Stimulated activated CD4-positive, alpha-beta T cell treated with anti-CD3 and anti-CD28 coated beads, Interleukin-15, amount 100 ng/mL, for 48 hours (primary cell): Measurements from ENCODE around the gene ZDHHC14.
"Not testable (repeated sequence)": the region's sequence is repeated elsewhere in the genome, so short reads cannot be mapped to it uniquely, and the experiment has no call there.

Source experiments
- DNase-seq, 2 donors: peaks; one replicate each; pipeline ENCODE4 v3.0.0-alpha.2; 2020; ENCODE audit warnings: low read depth in 2 of 2

Gene ZDHHC14

DNA sequence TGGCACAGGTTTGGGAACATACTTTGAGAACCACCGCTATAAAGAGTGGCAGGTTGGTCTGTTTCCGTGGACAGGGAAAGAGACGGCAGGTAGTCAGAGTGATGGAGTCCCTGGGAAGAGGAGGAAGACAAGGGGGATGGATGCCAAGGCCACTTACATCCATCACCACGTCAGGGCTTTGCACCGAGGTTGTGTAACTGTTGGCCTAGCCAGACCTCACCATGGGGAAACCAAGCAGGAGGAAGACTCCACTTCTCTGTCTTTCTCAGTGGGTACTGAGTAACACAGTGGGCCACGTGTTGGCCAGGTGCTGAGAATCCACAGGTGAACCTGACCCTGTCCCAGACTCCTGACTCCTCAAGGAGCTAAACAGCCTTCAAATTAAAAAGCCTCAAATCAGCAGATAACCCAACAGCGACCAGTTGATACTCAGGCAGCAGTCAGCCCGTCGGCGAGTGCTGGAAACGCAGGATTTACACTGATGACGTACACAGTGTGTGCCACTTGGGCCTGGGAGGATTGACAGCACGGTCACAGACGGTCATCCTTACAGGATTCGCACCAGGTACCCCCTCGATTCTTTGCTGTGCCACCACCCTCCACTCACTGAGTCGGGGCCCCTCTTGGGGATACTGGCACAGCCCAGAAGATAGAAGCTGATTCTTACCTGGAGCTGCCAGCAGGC is 307.4 kb downstream of the ZDHHC14 start:
- DNase-seq: no peak

DNA sequence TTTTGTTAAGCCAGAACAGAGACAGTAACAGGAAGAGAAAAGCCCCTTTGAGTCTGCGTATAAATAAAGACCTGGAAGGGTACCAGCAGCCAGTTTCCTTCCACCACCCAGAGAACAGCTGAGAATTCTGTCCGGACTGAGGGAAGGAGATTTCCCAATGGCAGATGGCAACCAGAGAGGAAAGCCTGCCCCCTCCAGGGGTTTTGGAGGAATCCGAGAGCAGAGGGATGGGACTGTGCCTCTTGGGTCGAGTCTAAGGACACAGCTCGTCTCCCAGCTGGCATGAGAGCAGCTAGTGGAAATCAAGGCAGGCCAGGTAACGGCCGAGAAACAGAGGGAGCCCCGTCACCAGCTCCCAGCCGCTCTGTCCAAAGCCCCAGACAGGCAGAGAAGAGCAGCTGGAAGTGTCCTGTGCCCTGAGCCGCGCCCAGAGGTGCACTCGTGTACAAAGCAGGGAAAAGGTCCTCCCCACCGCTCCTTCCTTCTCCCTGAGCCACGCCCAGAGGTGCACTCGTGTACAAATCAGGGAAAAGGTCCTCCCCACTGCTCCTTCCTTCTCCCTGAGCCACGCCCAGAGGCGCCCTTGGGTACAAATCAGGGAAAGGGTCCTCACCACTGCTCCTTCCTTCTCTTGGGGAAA is 308.1 kb downstream of the ZDHHC14 start:
- no peak for DNase-seq

DNA sequence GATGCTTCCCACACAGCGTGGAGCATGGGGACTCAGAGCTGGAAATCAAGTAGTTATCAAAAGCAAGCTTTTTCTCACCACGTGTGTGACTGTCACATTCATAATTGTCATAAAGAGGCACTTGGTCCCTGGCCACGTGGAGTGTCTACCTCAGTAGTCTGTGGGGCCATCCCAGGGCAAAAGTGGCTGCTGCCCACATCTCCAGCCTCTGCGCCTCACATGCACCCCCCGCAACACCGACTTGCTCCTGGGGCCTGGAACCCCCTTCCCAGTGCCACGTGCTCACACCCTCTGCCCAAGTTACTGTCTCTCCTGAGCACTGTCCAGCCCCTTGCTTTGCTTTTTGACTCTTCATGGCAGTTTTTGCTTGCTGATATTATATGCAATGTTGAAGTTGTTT is 308.9 kb downstream of the ZDHHC14 start:
- DNase-seq: no peak

GRCh38 chr6:157690441-157691210 is 309.6 kb downstream of the ZDHHC14 start:
- no peak for DNase-seq

DNA sequence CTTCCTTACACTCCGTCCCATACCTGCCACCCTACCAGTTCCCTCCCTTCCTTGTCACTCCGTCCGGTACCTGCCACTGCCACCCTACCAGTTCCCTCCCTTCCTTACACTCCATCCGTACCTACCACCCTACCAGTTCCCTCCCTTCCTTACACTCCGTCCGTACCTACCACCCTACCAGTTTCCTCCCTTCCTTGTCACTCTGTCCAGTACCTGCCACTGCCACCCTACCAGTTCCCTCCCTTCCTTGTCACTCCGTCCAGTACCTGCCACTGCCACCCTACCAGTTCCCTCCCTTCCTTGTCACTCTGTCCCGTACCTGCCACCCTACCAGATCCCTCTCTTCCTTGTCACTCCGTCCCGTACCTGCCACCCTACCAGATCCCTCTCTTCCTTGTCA is 310.6 kb downstream of the ZDHHC14 start:
- DNase-seq: not testable (repeated sequence)

- DNase-seq: no peak
These were observed 312.9 kb downstream of the ZDHHC14 start for GRCh38 chr6:157693867-157694266.

DNA sequence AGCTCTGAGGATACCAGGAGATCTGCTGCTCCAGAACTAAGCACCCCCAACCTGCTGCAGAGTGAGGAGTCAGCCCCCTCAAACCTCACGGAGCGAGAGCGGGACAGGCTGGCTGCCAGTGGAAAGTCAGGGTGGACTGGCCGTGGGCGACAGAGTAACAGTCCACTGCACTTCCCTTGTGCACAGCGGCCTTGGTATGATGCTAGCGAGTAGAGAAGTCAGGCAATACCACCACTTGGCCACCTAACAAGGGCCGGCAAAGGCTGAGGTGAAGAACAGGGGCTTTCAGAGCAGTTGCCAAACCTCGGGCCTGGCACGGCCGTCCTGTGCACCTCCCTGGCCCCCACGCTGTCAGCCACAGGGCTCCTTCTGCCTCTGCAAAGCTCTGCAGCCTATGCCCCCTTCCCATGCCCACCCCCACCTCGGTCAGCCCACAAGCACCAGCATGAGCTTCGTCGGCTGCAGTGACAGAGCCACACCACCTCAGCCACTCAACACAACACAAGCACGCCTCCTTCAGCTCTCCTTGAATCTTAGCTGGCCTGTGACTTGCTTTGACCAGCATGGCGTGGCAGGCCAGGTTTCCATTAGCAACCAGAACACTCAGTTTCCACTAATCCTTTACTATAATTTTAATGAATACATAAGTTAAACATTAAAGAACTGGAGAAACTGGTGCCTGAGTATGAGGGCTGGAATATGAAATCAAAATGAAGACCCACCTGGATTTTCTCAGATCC is 314.5 kb downstream of the ZDHHC14 start:
- DNase-seq: no peak

- DNase-seq: no peak
These were observed 319.0 kb downstream of the ZDHHC14 start for GRCh38 chr6:157699777-157700636.

DNA sequence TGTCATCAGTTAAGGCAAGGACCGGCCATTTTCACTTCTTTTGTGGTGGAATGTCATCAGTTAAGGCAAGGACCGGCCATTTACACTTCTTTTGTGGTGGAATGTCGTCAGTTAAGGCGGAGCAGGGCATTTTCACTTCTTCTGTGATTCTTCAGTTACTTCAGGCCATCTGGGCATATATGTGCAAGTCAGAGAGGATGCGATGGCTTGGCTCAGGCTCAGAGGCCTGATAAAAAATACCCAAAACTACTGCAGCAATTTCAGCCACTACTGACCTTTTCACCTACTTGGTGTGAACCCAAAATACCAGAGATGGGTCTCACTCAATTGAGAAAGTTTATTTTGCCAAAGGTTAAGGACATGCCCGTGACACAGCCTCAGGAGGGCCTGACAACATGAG is 325.4 kb downstream of the ZDHHC14 start:
- not testable (repeated sequence) for DNase-seq

DNA sequence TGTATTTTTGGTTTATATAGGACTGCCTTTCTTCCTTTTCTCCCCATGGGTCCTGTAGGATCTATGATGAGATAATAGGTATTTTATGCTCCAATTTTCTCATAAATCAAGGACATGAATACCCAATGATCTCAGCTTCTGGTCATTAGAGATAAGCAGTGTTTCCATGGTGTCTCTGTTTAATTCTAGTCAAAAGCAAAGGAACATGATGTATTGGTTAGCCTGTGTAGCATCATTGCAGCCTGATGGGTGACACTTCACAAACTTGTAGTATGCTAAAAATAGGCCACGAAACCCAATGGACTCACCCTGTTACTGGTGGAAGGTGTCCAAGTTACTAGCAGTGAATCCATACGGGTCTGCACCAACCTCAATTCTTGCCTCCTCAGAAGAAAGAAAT is 325.9 kb downstream of the ZDHHC14 start:
- DNase-seq: no peak

- no peak for DNase-seq
These were observed 326.6 kb downstream of the ZDHHC14 start for GRCh38 chr6:157707576-157707975.

GRCh38 chr6:157708239-157708638 is 327.2 kb downstream of the ZDHHC14 start:
- no peak for DNase-seq

GRCh38 chr6:157708933-157709332 is 327.9 kb downstream of the ZDHHC14 start:
- DNase-seq: no peak

DNA sequence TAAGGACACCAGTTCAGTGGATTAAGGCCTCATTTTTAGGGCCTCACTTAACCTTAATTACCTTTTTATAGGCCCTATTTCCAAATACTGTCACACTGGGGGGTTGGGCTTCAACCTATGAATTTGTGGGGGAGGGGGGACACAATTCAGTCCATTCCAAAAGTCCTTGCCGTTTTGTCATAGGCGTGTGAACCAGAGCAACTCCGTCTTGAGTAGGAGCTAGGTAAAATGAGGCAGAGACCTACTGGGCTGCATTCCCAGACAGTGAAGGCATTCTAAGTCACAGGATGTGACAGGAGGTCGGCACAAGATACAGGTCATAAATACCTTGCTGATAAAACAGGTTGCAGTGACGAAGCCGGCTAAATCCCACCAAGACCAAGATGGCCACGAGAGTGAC is 328.6 kb downstream of the ZDHHC14 start:
- DNase-seq: no peak

DNA sequence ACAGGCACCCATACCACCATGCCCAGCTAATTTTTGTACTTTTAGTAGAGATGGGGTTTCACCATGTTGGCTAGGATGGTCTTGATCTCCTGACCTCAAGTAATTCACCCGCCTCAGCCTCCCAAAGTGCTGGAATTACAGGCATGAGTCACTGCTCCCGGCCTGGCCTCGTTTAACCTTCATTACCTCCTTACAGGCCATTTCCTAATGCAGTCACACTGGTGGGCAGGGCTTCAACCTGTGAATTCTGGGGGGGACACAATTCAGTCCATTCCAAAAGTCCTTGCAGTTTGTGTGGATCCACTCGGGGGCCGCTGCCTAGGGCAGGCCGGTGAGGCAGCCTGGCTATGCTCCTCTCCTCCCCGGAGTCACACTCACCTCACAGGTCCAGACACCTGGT is 329.6 kb downstream of the ZDHHC14 start:
- DNase-seq: no peak

DNA sequence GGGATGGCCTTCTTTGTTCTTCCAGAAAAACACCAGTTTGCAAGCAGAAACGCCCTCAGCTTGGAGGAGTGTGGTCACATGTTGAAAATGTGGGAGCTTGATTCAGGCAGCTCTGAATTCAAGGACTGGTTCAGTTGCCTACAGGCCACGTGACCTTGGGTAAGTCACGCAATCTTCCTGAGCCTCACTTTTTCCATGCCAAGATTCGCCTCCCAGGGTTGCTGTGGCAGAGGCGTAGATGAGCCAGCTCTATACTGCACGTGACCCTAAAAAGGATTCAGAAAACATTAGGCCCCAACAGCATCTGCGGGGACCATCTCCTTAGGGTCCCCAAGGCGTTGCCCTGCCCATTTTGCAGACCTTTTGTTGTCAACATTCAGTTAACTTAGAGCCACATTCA is 330.1 kb downstream of the ZDHHC14 start:
- DNase-seq: no peak

- no peak for DNase-seq
These were observed 331.8 kb downstream of the ZDHHC14 start for GRCh38 chr6:157712585-157713295.

GRCh38 chr6:157713451-157714152 is 332.6 kb downstream of the ZDHHC14 start:
- DNase-seq: no peak

DNA sequence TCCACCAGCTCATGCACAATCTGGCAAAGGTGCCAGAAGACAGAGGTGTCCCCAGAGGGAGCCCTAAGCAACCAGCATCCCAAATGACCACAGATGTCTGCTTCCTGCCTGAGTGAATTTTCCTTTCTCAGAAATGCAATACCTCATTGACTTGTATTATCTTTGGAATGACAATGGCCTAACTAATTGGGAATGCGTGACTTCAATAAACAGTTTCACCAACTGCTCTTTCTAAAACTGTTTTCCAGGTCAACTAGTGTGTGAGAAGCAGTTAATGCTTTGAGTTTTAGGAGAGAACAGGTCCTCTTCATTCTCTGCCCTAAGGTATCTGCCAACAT is 333.1 kb downstream of the ZDHHC14 start:
- DNase-seq: no peak

DNA sequence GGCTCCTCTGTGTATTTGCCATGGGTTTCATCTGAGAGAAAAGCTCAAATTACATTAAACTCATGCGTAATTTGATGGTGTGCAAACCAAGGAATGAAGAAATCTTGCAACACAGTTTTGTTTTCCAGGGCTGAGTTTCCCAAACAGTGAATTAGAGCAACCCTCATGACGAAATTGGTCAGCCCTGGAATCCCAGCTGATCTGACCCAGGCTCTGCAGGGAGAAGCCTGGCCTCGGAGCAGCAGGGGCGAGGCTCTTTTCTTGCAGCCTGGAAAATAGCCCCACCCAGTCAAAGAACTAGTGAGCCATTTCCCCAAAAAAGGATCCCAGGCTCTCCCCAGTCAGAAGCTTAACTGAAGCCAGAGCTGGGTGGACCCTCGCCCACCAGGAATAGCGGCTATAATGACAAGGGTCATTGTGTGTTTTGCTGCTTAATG is 334.8 kb downstream of the ZDHHC14 start:
- no peak for DNase-seq
